Cerebellar nuclear complex (tissue), 1 donor: ENCODE measurements around the gene SUSD5.
"Not testable (repeated sequence)": the region's sequence is repeated elsewhere in the genome, so short reads cannot be mapped to it uniquely, and the experiment has no call there.

Experiments
- DNase-seq, 2 experiments: peaks; one replicate each; lab custom pipeline; 2025; lab: John Stamatoyannopoulos, UW

The SUSD5 gene

GRCh38 chr3:33152363-33153360, 65.9 kb downstream of the SUSD5 start:
- DNase-seq = no peak

- DNase-seq = no peak
Observed at GRCh38 chr3:33149342-33149741, 69.3 kb downstream of the SUSD5 start.

- no peak for DNase-seq
Observed at GRCh38 chr3:33146791-33147445, 71.7 kb downstream of the SUSD5 start.

- DNase-seq = no peak
Observed at GRCh38 chr3:33145901-33146580, 72.6 kb downstream of the SUSD5 start.

- DNase-seq = no peak
Observed at GRCh38 chr3:33145221-33145900, 73.2 kb downstream of the SUSD5 start.

GRCh38 chr3:33144433-33144832, 74.2 kb downstream of the SUSD5 start:
- no peak for DNase-seq

GRCh38 chr3:33141006-33141405, 77.6 kb downstream of the SUSD5 start:
- no peak for DNase-seq

- no peak for DNase-seq
Observed at GRCh38 chr3:33139996-33140395, 78.6 kb downstream of the SUSD5 start.

- DNase-seq = not testable (repeated sequence)
Observed at GRCh38 chr3:33139006-33139623, 79.5 kb downstream of the SUSD5 start.

GRCh38 chr3:33137691-33138090, 80.9 kb downstream of the SUSD5 start:
- DNase-seq = no peak

- no peak for DNase-seq
Observed at GRCh38 chr3:33134026-33134625, 84.5 kb downstream of the SUSD5 start.

GRCh38 chr3:33132019-33132360, 86.6 kb downstream of the SUSD5 start:
- DNase-seq = no peak

GRCh38 chr3:33131331-33132018, 87.1 kb downstream of the SUSD5 start:
- peak in 1 of 2 experiments; percentile 36 for DNase-seq

GRCh38 chr3:33130144-33130543, 88.5 kb downstream of the SUSD5 start:
- no peak for DNase-seq

GRCh38 chr3:33128706-33129105, 89.9 kb downstream of the SUSD5 start:
- DNase-seq = no peak

- no peak for DNase-seq
Observed at GRCh38 chr3:33125840-33126239, 92.8 kb downstream of the SUSD5 start.

GRCh38 chr3:33124638-33125037, 94.0 kb downstream of the SUSD5 start:
- no peak for DNase-seq

- no peak for DNase-seq
Observed at GRCh38 chr3:33122991-33123390, 95.6 kb downstream of the SUSD5 start.

GRCh38 chr3:33119891-33120290, 98.7 kb downstream of the SUSD5 start:
- no peak for DNase-seq

- DNase-seq = no peak
Observed at GRCh38 chr3:33117461-33117860, 101.1 kb downstream of the SUSD5 start.
